Medulla oblongata (tissue), 1 donor: ENCODE data around the gene CHM.

Experiments used
- DNase-seq: peaks from one replicate; pipeline ENCODE4 v3.0.0-alpha.2; 2015; ENCODE audit errors: extremely low spot score

CHM gene

DNA sequence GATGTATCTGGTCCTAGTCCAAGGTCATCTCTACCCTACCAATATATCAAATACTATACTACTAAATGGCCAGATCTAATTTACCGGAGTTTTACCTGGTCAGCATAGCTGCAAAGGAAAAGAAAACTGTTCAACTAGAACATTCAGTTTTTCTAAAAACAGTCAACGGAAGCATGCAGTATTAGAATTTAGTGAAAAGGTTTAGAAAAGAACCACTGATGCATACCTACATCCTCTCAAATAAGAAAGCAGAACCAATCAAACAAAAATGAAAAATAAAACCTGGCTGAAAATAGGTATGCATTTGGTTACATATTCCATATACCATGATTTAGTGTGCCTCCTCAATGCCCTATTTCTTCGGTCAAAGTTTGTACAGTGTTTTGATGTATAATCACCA is 140.0 kb downstream of the CHM start:
- no peak for DNase-seq

- DNase-seq: no peak
These were observed 141.0 kb downstream of the CHM start for GRCh38 chrX:85906399-85906798.

GRCh38 chrX:85905851-85906250 is 141.5 kb downstream of the CHM start:
- DNase-seq: peak; percentile 41

DNA sequence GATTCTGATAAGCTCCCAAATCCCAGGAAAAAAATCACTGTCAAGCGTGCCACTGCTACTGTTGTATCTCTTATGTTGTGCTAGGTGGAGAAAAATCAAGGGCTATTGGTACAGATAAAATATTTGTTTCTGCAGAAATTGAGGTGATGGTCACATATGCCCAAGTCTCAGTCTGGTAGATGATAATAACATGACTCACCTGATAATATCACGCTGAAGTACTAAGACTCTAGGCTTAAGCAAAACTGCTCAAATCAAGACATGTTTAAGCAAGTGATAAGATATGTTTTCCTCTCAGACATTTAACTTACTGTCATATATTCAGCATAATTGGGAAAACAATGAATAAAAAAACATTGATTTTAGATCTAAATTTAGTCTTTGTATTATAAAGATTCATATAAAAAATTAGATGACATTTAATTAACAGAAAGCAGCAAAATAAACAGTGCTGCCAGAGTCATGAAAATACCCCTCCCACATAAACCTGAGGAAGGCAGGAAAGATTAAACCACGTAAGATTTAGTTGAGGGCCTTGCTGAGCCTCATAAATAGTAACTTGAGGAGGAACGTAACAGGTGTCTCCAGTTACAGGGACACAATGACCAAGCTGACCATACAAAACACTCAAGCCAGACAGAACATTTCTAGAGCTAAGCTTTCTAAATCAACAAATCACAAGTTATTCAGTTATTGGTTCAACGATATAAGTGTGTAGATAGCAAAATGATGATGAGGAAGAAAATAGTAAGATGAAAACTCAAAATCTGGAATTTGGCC is 143.5 kb downstream of the CHM start:
- no peak for DNase-seq

GRCh38 chrX:85897362-85898126 is 149.8 kb downstream of the CHM start:
- no peak for DNase-seq

GRCh38 chrX:85882601-85883000 is 164.8 kb downstream of the CHM start:
- DNase-seq: peak; percentile 13

DNA sequence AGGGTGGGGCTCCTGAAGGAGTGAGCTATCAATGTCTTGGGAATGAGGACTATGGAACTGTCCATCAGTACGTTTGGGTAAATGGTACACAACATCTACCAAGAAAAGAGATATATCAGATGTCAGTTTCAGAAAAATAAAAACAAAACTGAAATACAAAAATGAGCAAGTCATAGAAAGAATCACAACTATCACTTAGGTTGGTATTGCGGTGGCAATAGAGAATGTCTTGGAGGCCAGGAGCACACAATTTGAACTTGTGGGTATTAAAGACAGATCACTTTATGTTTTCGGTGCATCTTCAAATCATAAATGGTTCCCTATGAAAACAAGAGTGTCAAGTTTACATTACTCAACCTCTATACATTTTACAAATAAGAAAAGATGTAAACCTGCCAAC is 176.8 kb downstream of the CHM start:
- DNase-seq: no peak

DNA sequence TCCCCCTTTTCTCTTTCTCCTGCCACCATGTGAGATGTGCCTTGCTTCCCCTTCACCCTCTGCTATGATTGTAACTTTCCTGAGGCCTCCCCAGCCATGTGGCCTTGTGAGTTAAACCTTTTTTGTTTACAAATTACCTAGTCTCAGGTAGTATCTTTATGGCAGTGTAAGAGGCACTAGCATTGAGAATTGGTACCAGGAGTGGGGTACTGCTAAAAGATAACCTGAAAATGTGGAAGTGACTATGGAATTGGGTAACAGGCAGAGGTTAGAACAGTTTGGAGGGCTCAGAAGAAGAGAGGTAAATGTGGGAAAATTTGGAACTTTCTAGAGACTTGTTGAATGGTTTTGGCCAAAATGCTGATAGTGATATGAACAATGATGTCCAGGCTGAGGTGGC is 182.0 kb downstream of the CHM start:
- no peak for DNase-seq

DNA sequence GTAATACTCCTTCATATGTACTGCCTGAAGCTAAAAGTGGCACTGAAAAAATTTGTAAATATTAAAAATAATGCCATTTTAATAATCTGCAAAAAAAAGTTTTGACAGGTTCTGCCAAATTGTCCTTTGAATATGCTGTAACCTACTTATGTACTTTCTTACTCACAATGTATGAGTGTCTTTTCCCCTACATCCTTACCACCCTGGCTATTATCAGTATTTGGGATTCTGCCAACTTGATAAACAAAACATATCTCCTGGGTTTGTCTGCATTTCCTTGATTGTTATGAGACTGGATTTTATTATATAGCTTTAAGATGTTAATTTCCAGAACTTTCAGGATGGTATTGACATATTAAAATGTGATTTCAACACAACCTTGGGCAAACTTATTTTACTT is 187.9 kb downstream of the CHM start:
- no peak for DNase-seq

- peak; percentile 2 for DNase-seq
These were observed 195.9 kb downstream of the CHM start for GRCh38 chrX:85851418-85851817.

- no peak for DNase-seq
These were observed 210.5 kb downstream of the CHM start for GRCh38 chrX:85836868-85837267.

- DNase-seq: no peak
These were observed 218.6 kb downstream of the CHM start for GRCh38 chrX:85828771-85829170.

GRCh38 chrX:85815203-85815751 is 232.1 kb downstream of the CHM start:
- no peak for DNase-seq
